ENCODE results near the gene TACC2. TPM values are rescaled to one million over a fixed set of nuclear protein-coding genes. Genes with fewer than 3 reads are reported as not detected.
"Not testable (repeated sequence)": the region's sequence is repeated elsewhere in the genome, so short reads cannot be mapped to it uniquely, and the experiment has no call there.

Gene TACC2
- total RNA-seq, 3 donors from 2014 or later = 26.1 to 30.5 (median 28.5) TPM

- Histone ChIP-seq H3K9me3 (no peaks in the 10 kb centered on the region), H3K27ac (peak overlapping the region; percentile 80 to 84), H3K4me3 (no peak overlapping the region), H3K4me1 (peaks cover 0 to 3% of the 10 kb centered on the region in 2 donors), H3K36me3 (no peaks in the 10 kb centered on the region), H3K27me3 (no peaks in the 10 kb centered on the region)
- no peak for DNase-seq (ENCODE audit: low spot score in 2 of 2)
- intact Hi-C loops (cut with DNase I; ENCODE audit: low total_unique reads) = no loop called here
- TF ChIP-seq POLR2A (IDR thresholded peaks at IDR 0.05) (no peak), POLR2AphosphoS5 (IDR thresholded peaks at IDR 0.05) (no peak), CTCF (IDR thresholded peaks at IDR 0.05) (no peak)
These were observed 33.3 kb downstream of the TACC2 start for GRCh38 chr10:122022276-122022675.

GRCh38 chr10:122023257-122023656 lies 34.3 kb downstream of the TACC2 start:
- H3K4me1 ChIP-seq; H3K27ac ChIP-seq; DNase-seq (ENCODE audit: low spot score in 2 of 2); H3K27me3 ChIP-seq; H3K9me3 ChIP-seq; H3K36me3 ChIP-seq; intact Hi-C loops (cut with DNase I; ENCODE audit: low total_unique reads); H3K4me3 ChIP-seq: not testable (repeated sequence)

GRCh38 chr10:122029499-122030199 lies 40.7 kb downstream of the TACC2 start:
- Histone ChIP-seq H3K27ac (peak overlapping the region; percentile 1 to 54), H3K4me3 (no peak overlapping the region)

GRCh38 chr10:122030200-122030552 lies 41.2 kb downstream of the TACC2 start:
- intact Hi-C loops (cut with DNase I; ENCODE audit: low total_unique reads) = no loop called here
- no peak for TF ChIP-seq POLR2A (IDR thresholded peaks at IDR 0.05)
- TF ChIP-seq POLR2AphosphoS5 (IDR thresholded peaks at IDR 0.05) = no peak
- TF ChIP-seq CTCF (IDR thresholded peaks at IDR 0.05) = no peak
- no peaks in the 10 kb centered on the region for H3K4me1 ChIP-seq
- no peak overlapping the region for H3K27ac ChIP-seq
- no peaks in the 10 kb centered on the region for H3K9me3 ChIP-seq
- H3K27me3 ChIP-seq = no peaks in the 10 kb centered on the region
- DNase-seq (ENCODE audit: low spot score in 2 of 2) = no peak
- no peak overlapping the region for H3K4me3 ChIP-seq
- no peaks in the 10 kb centered on the region for H3K36me3 ChIP-seq

More at GRCh38 chr10:122029499-122030199, 40.7 kb downstream of the TACC2 start:
- intact Hi-C loops (cut with DNase I; ENCODE audit: low total_unique reads) = no loop called here
- TF ChIP-seq POLR2A (IDR thresholded peaks at IDR 0.05) (no peak), POLR2AphosphoS5 (IDR thresholded peaks at IDR 0.05) (no peak), CTCF (IDR thresholded peaks at IDR 0.05) (no peak)
- H3K36me3 ChIP-seq = no peaks in the 10 kb centered on the region
- no peaks in the 10 kb centered on the region for H3K4me1 ChIP-seq
- no peaks in the 10 kb centered on the region for H3K27me3 ChIP-seq
- no peaks in the 10 kb centered on the region for H3K9me3 ChIP-seq
- DNase-seq (ENCODE audit: low spot score in 2 of 2) = no peak

GRCh38 chr10:122033224-122033926 lies 44.4 kb downstream of the TACC2 start:
- Histone ChIP-seq H3K4me1 (no peaks in the 10 kb centered on the region), H3K4me3 (no peak overlapping the region), H3K27me3 (no peaks in the 10 kb centered on the region), H3K36me3 (no peaks in the 10 kb centered on the region), H3K9me3 (no peaks in the 10 kb centered on the region), H3K27ac (peak overlapping the region; percentile 57 to 60)
- DNase-seq (ENCODE audit: low spot score in 2 of 2) = peak; percentile 42 to 60
- TF ChIP-seq CTCF (IDR thresholded peaks at IDR 0.05) = no peak
- no peak for TF ChIP-seq POLR2A (IDR thresholded peaks at IDR 0.05)
- TF ChIP-seq POLR2AphosphoS5 (IDR thresholded peaks at IDR 0.05) = peak in 1 of 3 donors; percentile 38
- intact Hi-C loops (cut with DNase I; ENCODE audit: low total_unique reads) = no loop called here
